H4 (cell line): ENCODE data around the gene APH1B. TPM values are rescaled to one million over a fixed set of nuclear protein-coding genes. Genes with fewer than 3 reads are reported as not detected.
"Not testable (repeated sequence)": the region's sequence is repeated elsewhere in the genome, so short reads cannot be mapped to it uniquely, and the experiment has no call there.

Source experiments
- DNase-seq: peaks from one replicate; pipeline ENCODE4 v3.0.0-alpha.2; 2015; ENCODE audit warnings: low spot score
- total RNA-seq: library from RNA; depleted of rRNA; stranded (reverse); fragments of >200 nt; shearing (Covaris generic); gene quantifications from 2 replicates; pipeline ENCODE4 v1.2.3, GENCODE V29; 2014; rRNA removed

APH1B gene
- 20.7 and 27.3 TPM in 2 replicates for total RNA-seq

GRCh38 chr15:63277038-63277892, at the start of gene APH1B:
Gene APH1B, plus strand, starts transcription at chr15:63277605. Its CDS starts 19 bp downstream, at chr15:63277624.
- DNase-seq = peak; percentile 55

- DNase-seq = no peak
Measured at GRCh38 chr15:63227689-63228088, 49.7 kb upstream of the APH1B start.

- DNase-seq = no peak
Measured at GRCh38 chr15:63231206-63231605, 46.2 kb upstream of the APH1B start.

GRCh38 chr15:63231706-63232105, 45.7 kb upstream of the APH1B start:
- DNase-seq = no peak

- DNase-seq = peak; percentile 40
Measured at GRCh38 chr15:63232405-63232804, 45.0 kb upstream of the APH1B start.

GRCh38 chr15:63232943-63233342, 44.5 kb upstream of the APH1B start:
- DNase-seq = peak; percentile 32

- DNase-seq = no peak
Measured at GRCh38 chr15:63233667-63234423, 43.6 kb upstream of the APH1B start.

- DNase-seq = peak; percentile 45
Measured at GRCh38 chr15:63234451-63234870, 42.9 kb upstream of the APH1B start.

- DNase-seq = no peak
Measured at GRCh38 chr15:63236272-63236671, 41.1 kb upstream of the APH1B start.

- DNase-seq = not testable (repeated sequence)
Measured at GRCh38 chr15:63237086-63237485, 40.3 kb upstream of the APH1B start.

- no peak for DNase-seq
Measured at GRCh38 chr15:63238171-63238570, 39.2 kb upstream of the APH1B start.

GRCh38 chr15:63238796-63239195, 38.6 kb upstream of the APH1B start:
- DNase-seq = no peak

GRCh38 chr15:63240109-63240508, 37.3 kb upstream of the APH1B start:
- DNase-seq = no peak

- no peak for DNase-seq
Measured at GRCh38 chr15:63241316-63241715, 36.1 kb upstream of the APH1B start.

- no peak for DNase-seq
Measured at GRCh38 chr15:63243101-63243500, 34.3 kb upstream of the APH1B start.

GRCh38 chr15:63243776-63244175, 33.6 kb upstream of the APH1B start:
- no peak for DNase-seq

- no peak for DNase-seq
Measured at GRCh38 chr15:63244399-63244798, 33.0 kb upstream of the APH1B start.

GRCh38 chr15:63244976-63245645, 32.3 kb upstream of the APH1B start:
- DNase-seq = no peak

- peak; percentile 27 for DNase-seq
Measured at GRCh38 chr15:63246691-63247469, 30.5 kb upstream of the APH1B start.

GRCh38 chr15:63250312-63250965, 27.0 kb upstream of the APH1B start:
- no peak for DNase-seq

- DNase-seq = no peak
Measured at GRCh38 chr15:63251701-63252100, 25.7 kb upstream of the APH1B start.
